Stomach (tissue), 9 donors: ENCODE results near the gene KRT83. TPM values are rescaled to one million over a fixed set of nuclear protein-coding genes. Genes with fewer than 3 reads are reported as not detected.

Experiments used
- DNase-seq, 2 donors: peaks; one replicate each; pipeline versions ENCODE4 v3.0.0 to v3.0.0-alpha.2; 2013 to 2019
- H3K27ac ChIP-seq, 5 donors: fragments of 200-600 bp in 4 of 5; sonication (generic) in 4 of 5; one replicate each; pipeline ENCODE4 v1.5.1; 2013 to 2019; ENCODE audit warnings: mild to moderate bottlenecking in 1 of 5, moderate library complexity in 1 of 5
- H3K27me3 ChIP-seq, 3 donors: fragments of 200-600 bp; sonication (generic); one replicate each; pipeline ENCODE4 v1.5.1; 2017 to 2019; ENCODE audit warnings: mixed run types in 1 of 3
- H3K36me3 ChIP-seq, 4 donors: fragments of 200-600 bp; sonication (generic); 1 replicate in 3 of 4; 2 replicates in 1 of 4; pipeline ENCODE4 v1.5.1; 2016 to 2019
- H3K4me1 ChIP-seq, 4 donors: fragments of 200-600 bp; sonication (generic); one replicate each; pipeline ENCODE4 v1.5.1; 2016 to 2019
- H3K4me3 ChIP-seq, 4 donors: fragments of 200-600 bp; sonication (generic) in 3 of 4; one replicate each; pipeline ENCODE4 v1.5.1; 2016 to 2019; ENCODE audit warnings: mild to moderate bottlenecking in 1 of 4
- H3K9me3 ChIP-seq, 4 donors: fragments of 200-600 bp; sonication (generic); one replicate each; pipeline ENCODE4 v1.5.1; 2016 to 2019
- CTCF ChIP-seq, 7 experiments: fragments of 450-650 bp in 4 of 7; fragments of 200-600 bp in 3 of 7; sonication (generic) in 3 of 7; IDR thresholded peaks; one replicate each; pipeline ENCODE4 v1.5.1; 2016 to 2019; ENCODE audit warnings: antibody characterized with exemption in 7 of 7, control low read depth in 2 of 7, mild to moderate bottlenecking in 1 of 7
- EP300 ChIP-seq: sonication (generic); formaldehyde crosslinking; IDR thresholded peaks from one replicate; pipeline ENCODE4 v1.6.1; 2017; ENCODE audit warnings: antibody characterized with exemption
- POLR2A ChIP-seq, 4 donors: fragments of 450-650 bp; IDR thresholded peaks; one replicate each; pipeline ENCODE4 v1.6.1; 2016; ENCODE audit warnings: antibody characterized with exemption in 4 of 4, control low read depth in 2 of 4, mild to moderate bottlenecking in 1 of 4, moderate library complexity in 1 of 4
- POLR2AphosphoS5 ChIP-seq, 3 donors: sonication (generic); formaldehyde crosslinking; IDR thresholded peaks; one replicate each; pipeline ENCODE4 v1.6.1; 2016; ENCODE audit warnings: antibody characterized with exemption in 3 of 3
- WGBS, 5 donors: extraction: QIAGEN DNeasy Blood & Tissue Kit in 3 of 5; methylation state at CpG; one replicate each; pipeline versions ENCODE4 v1.1.5 to v1.1.7; 2013 to 2018; 5-methylcytosine and 5-hydroxymethylcytosine counted together
- intact Hi-C: fragments of 100-400 bp; cut with DNase I; formaldehyde crosslinking; loops from one replicate; pipeline ENCODE4 v1.15.1; 2023; ENCODE audit warnings: low total_unique reads
- polyA plus RNA-seq, 3 donors: library from polyadenylated mRNA; stranded (reverse); fragments of 200-250 nt; gene quantifications; one replicate each; pipeline ENCODE4 v1.2.3, GENCODE V29; 2013
- total RNA-seq, 5 donors: library from RNA; depleted of rRNA; stranded (reverse); fragments of >200 nt; gene quantifications; one replicate each; pipeline versions ENCODE4 v1.1.0 to v1.2.3, GENCODE V29; 2014 to 2016
- donor health status: healthy with polysubstance abuse.
- donor health status: Bipolar disorder and iron deficiency.
- donor health status: healthy.

The KRT83 gene
- total and polyA plus RNA-seq, 8 donors: not detected

- peaks cover 4 to 11% (median 9%) of the 10 kb centered on the region in 4 donors for H3K9me3 ChIP-seq
- intact Hi-C loops: no loop called here
- no peaks in the 10 kb centered on the region for H3K27me3 ChIP-seq
- peaks cover 21 to 46% (median 34%) of the 10 kb centered on the region in 4 donors for H3K4me1 ChIP-seq
- TF ChIP-seq EP300: no peak
- TF ChIP-seq POLR2A (IDR thresholded peaks at IDR 0.05): no peak
- no peak for TF ChIP-seq CTCF (IDR thresholded peaks at IDR 0.05)
- no peak for TF ChIP-seq POLR2AphosphoS5 (IDR thresholded peaks at IDR 0.05)
- 93 to 97% (median 94%) methylated on average over 10 to 12 of the region's 12 CpGs for WGBS, 5 donors
- peak in 1 of 2 donors; percentile 20 for DNase-seq
- H3K4me3 ChIP-seq: no peak overlapping the region
- H3K36me3 ChIP-seq: no peaks in the 10 kb centered on the region
- no peak overlapping the region for H3K27ac ChIP-seq
These were observed 22.9 kb upstream of the KRT83 start for GRCh38 chr12:52344111-52344510.

DNA sequence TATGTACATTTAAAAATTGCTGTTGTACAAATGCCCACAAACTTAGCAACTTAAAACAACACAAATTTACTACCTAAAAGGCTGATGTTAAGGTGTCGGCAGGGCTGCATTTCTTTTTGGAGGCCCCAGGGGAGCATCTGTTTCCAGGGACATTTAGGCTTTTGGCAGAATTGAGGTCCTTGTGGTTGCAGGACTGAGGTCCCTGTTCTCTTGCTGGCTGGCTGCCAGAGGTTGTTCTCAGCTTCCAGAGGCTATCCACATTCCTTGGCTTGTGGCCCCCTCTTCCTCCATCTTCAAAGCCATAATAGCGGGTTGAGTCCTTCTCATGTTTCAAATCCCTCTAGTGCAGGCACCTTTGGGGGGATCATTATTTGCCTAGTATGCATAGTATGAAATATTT is 22.4 kb upstream of the KRT83 start:
- no peaks in the 10 kb centered on the region for H3K27me3 ChIP-seq
- H3K9me3 ChIP-seq: peaks cover 4 to 11% (median 9%) of the 10 kb centered on the region in 4 donors
- H3K4me1 ChIP-seq: peaks cover 17 to 40% (median 29%) of the 10 kb centered on the region in 4 donors
- intact Hi-C loops: no loop called here
- 76 to 98% (median 96%) methylated on average over 2 of the region's 2 CpGs for WGBS, 5 donors
- TF ChIP-seq CTCF (IDR thresholded peaks at IDR 0.05) (no peak), EP300 (no peak), POLR2AphosphoS5 (IDR thresholded peaks at IDR 0.05) (no peak), POLR2A (IDR thresholded peaks at IDR 0.05) (no peak)
- H3K4me3 ChIP-seq: no peak overlapping the region
- no peak for DNase-seq
- no peaks in the 10 kb centered on the region for H3K36me3 ChIP-seq
- H3K27ac ChIP-seq: no peak overlapping the region

DNA sequence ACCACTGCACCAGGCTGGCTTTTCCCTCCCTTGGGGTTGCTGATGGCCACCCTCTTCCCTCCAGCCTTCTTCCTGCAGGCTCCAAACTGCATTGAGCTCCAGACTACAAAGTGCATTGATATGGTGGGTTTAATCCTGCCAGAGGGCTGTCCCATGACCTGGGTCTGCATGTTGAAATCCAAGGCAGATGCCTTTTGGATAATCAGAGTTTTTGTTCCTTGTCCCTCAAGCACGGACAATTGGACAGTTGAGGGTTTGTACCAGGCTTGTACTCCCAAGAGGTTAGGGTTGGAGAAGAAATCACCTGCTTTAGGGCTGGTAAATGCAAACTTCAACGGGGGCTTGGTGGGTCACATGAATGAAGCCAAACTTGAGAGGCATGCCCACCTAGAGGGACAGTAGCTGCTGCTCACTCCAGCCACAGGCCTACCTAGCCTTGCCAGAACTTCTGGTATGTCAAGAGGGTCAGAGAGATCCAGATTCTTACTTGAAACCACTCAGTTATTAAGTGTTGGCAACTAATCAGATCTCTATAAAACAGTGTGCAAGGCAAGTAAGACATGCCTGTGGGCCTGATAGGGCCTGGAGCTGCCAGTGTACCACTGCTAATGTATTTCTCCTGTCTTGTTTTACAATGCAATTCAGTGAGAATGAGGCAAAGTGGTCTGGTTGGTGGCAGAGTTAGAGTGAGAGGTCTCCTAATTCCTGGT is 21.7 kb upstream of the KRT83 start:
- no peak overlapping the region for H3K4me3 ChIP-seq
- no peaks in the 10 kb centered on the region for H3K27me3 ChIP-seq
- TF ChIP-seq EP300: no peak
- TF ChIP-seq POLR2AphosphoS5 (IDR thresholded peaks at IDR 0.05): no peak
- no peak for TF ChIP-seq CTCF (IDR thresholded peaks at IDR 0.05)
- no peak for TF ChIP-seq POLR2A (IDR thresholded peaks at IDR 0.05)
- H3K9me3 ChIP-seq: peaks cover 4 to 11% (median 9%) of the 10 kb centered on the region in 4 donors
- peaks cover 17 to 35% (median 26%) of the 10 kb centered on the region in 4 donors for H3K4me1 ChIP-seq
- WGBS, 5 donors: 81 to 94% (median 89%) methylated on average over 1 to 2 of the region's 2 CpGs
- no peak overlapping the region for H3K27ac ChIP-seq
- intact Hi-C loops: no loop called here
- no peak for DNase-seq
- no peaks in the 10 kb centered on the region for H3K36me3 ChIP-seq

GRCh38 chr12:52341066-52341580 is 19.9 kb upstream of the KRT83 start:
- no peaks in the 10 kb centered on the region for H3K36me3 ChIP-seq
- TF ChIP-seq EP300 (no peak), CTCF (IDR thresholded peaks at IDR 0.05) (no peak), POLR2A (IDR thresholded peaks at IDR 0.05) (no peak), POLR2AphosphoS5 (IDR thresholded peaks at IDR 0.05) (no peak)
- H3K27ac ChIP-seq: no peak overlapping the region
- H3K27me3 ChIP-seq: no peaks in the 10 kb centered on the region
- H3K4me1 ChIP-seq: peaks cover 3 to 17% (median 14%) of the 10 kb centered on the region in 4 donors
- no peak for DNase-seq
- H3K4me3 ChIP-seq: no peak overlapping the region
- peaks cover 4 to 18% (median 13%) of the 10 kb centered on the region in 4 donors for H3K9me3 ChIP-seq
- intact Hi-C loops: no loop called here
- WGBS, 5 donors: 94 to 96% (median 94%) methylated on average over 4 to 14 of the region's 14 CpGs
